Fibroblast of pulmonary artery (primary cell): ENCODE measurements around the gene LPP.

ENCODE experiments used
- DNase-seq: peaks from one replicate; pipeline ENCODE4 v3.0.0-alpha.2; 2010; ENCODE audit warnings: low read depth
- H3K4me3 ChIP-seq: replicated peaks from 2 replicates; pipeline ENCODE4 v1.5.1; 2011; ENCODE audit warnings: low read depth, mild to moderate bottlenecking, control low read depth, low read length, moderate library complexity
- CTCF ChIP-seq: IDR thresholded peaks from 2 replicates; pipeline ENCODE4 v1.5.1; 2011; ENCODE audit warnings: mild to moderate bottlenecking, control low read depth, low read length, inconsistent platforms; ENCODE audit errors: missing control alignments

LPP gene

GRCh38 chr3:188689101-188689574 lies 535.2 kb downstream of the LPP start:
- DNase-seq, result peak; percentile 96
- no peak overlapping the region for H3K4me3 ChIP-seq
- no peak for TF ChIP-seq CTCF

- TF ChIP-seq CTCF, result no peak
- DNase-seq, result no peak
- no peak overlapping the region for H3K4me3 ChIP-seq
These were observed 536.1 kb downstream of the LPP start for GRCh38 chr3:188690064-188690463.

- no peak overlapping the region for H3K4me3 ChIP-seq
- no peak for TF ChIP-seq CTCF
- no peak for DNase-seq
These were observed 537.0 kb downstream of the LPP start for GRCh38 chr3:188691004-188691403.

GRCh38 chr3:188691665-188692064 lies 537.7 kb downstream of the LPP start:
- no peak overlapping the region for H3K4me3 ChIP-seq
- no peak for DNase-seq
- no peak for TF ChIP-seq CTCF

- H3K4me3 ChIP-seq, result no peak overlapping the region
- DNase-seq, result no peak
- TF ChIP-seq CTCF, result no peak
These were observed 538.7 kb downstream of the LPP start for GRCh38 chr3:188692700-188693099.

- no peak for TF ChIP-seq CTCF
- DNase-seq, result no peak
- no peak overlapping the region for H3K4me3 ChIP-seq
These were observed 539.5 kb downstream of the LPP start for GRCh38 chr3:188693435-188693834.

- no peak for TF ChIP-seq CTCF
- DNase-seq, result no peak
- H3K4me3 ChIP-seq, result no peak overlapping the region
These were observed 541.3 kb downstream of the LPP start for GRCh38 chr3:188695241-188695640.
